A673 (cell line): ENCODE results near the gene MRGPRF. TPM values are rescaled to one million over a fixed set of nuclear protein-coding genes. Genes with fewer than 3 reads are reported as not detected.

Experiments
- BruUV-seq: library from RNA; stranded (reverse); fragments of 400-500 nt; replicated peaks from 2 replicates; lab custom pipeline; 2021; lab: Mats Ljungman, UMichigan
- CTCF ChIA-PET: fragments of 300-600 bp; sonication (Branson Sonifier 250); formaldehyde crosslinking; loops from one replicate; lab custom pipeline; 2022; ENCODE audit warnings: antibody characterized with exemption; lab: Charles Lee
- POLR2A ChIA-PET: fragments of 300-600 bp; sonication (Branson Sonifier 250); formaldehyde crosslinking; loops from one replicate; lab custom pipeline; 2022; ENCODE audit warnings: antibody characterized with exemption; ENCODE audit not compliant: low non-redundant PET; lab: Charles Lee
- DNase-seq: peaks from one replicate; pipeline ENCODE4 v3.0.0-alpha.2; 2015; ENCODE audit warnings: low spot score
- H3K27ac ChIP-seq: fragments of 200-600 bp; sonication (generic); 2 replicates; pipeline ENCODE4 v1.5.1; 2016; ENCODE audit warnings: mixed run types, low read depth, mild to moderate bottlenecking, mixed read lengths, antibody characterized with exemption, low read length; ENCODE audit not compliant: poor library complexity, severe bottlenecking
- H3K27me3 ChIP-seq: fragments of 200-600 bp; sonication (generic); replicated peaks from 2 replicates; pipeline ENCODE4 v1.6.1; 2017; ENCODE audit warnings: mixed run types, low read depth, mild to moderate bottlenecking, mixed read lengths, antibody characterized with exemption, low read length; ENCODE audit not compliant: insufficient read depth, poor library complexity
- H3K36me3 ChIP-seq: fragments of 200-600 bp; sonication (generic); 2 replicates; pipeline ENCODE4 v1.6.1; 2016; ENCODE audit warnings: mixed run types, mild to moderate bottlenecking, mixed read lengths, antibody characterized with exemption, low read length; ENCODE audit not compliant: insufficient read depth, poor library complexity, severe bottlenecking
- H3K4me1 ChIP-seq: fragments of 200-600 bp; sonication (generic); 2 replicates; pipeline ENCODE4 v1.6.1; 2017; ENCODE audit warnings: mixed run types, mild to moderate bottlenecking, mixed read lengths, antibody characterized with exemption, low read length; ENCODE audit not compliant: insufficient read depth, poor library complexity, severe bottlenecking
- H3K4me3 ChIP-seq: fragments of 200-600 bp; sonication (generic); 2 replicates; pipeline ENCODE4 v1.5.1; 2016; ENCODE audit warnings: low read depth, mixed run types, mild to moderate bottlenecking, mixed read lengths, low read length; ENCODE audit not compliant: poor library complexity, severe bottlenecking
- H3K9me3 ChIP-seq: fragments of 200-600 bp; sonication (generic); 2 replicates; pipeline ENCODE4 v1.6.1; 2016; ENCODE audit warnings: mixed run types, low read depth, mild to moderate bottlenecking, mixed read lengths, antibody characterized with exemption, low read length; ENCODE audit not compliant: poor library complexity, severe bottlenecking
- EZH2 ChIP-seq: fragments of 200-600 bp; sonication (generic); IDR thresholded peaks from 2 replicates; pipeline ENCODE4 v1.6.1; 2017; ENCODE audit warnings: borderline replicate concordance, low read depth, mild to moderate bottlenecking, mixed read lengths, antibody characterized with exemption, low read length; ENCODE audit not compliant: poor library complexity, severe bottlenecking
- intact Hi-C: fragments of 100-400 bp; cut with micrococcal nuclease; formaldehyde crosslinking; loops from one replicate; pipeline ENCODE4 v1.10.0; 2022; ENCODE audit not compliant: unreplicated experiment
- total RNA-seq: library from RNA; stranded (reverse); gene quantifications from 2 replicates; pipeline ENCODE4 v1.2.3, GENCODE V29; 2021
- TF ChIP-seq, protein P1 (sequence below): fragments of 300-800, 200-600 bp; sonication (generic); conservative IDR thresholded peaks from 2 replicates; pipeline ENCODE4 v1.5.1; 2017; ENCODE audit warnings: low read depth, mild to moderate bottlenecking, antibody characterized with exemption, low read length, moderate library complexity, mixed read lengths

The MRGPRF gene
- total RNA-seq, 1 experiment from 2014 or later, result 9.3 TPM

DNA sequence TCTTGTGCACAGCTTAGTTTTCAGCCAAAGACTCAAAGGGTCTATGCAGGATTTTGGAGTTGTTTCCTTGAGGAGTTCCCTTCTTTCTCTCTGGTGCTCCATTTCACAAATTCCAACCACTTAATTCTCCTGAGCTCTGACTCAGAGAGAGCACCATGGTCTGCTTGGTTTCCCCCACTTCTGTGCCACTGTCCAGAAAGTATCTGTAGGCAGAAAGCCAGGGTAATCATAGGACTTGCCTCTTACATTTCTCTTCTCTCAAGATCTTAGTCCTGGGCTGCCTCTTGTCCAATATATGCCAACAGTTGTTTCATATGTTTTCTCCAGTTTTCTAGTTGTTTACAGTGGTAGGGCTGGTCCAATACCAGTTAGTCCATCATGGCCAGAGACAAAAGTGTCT, 25.8 kb downstream of the MRGPRF start:
- no peaks in the 10 kb centered on the region for H3K4me1 ChIP-seq
- H3K27ac ChIP-seq, result no peak overlapping the region
- TF ChIP-seq, protein P1, sequence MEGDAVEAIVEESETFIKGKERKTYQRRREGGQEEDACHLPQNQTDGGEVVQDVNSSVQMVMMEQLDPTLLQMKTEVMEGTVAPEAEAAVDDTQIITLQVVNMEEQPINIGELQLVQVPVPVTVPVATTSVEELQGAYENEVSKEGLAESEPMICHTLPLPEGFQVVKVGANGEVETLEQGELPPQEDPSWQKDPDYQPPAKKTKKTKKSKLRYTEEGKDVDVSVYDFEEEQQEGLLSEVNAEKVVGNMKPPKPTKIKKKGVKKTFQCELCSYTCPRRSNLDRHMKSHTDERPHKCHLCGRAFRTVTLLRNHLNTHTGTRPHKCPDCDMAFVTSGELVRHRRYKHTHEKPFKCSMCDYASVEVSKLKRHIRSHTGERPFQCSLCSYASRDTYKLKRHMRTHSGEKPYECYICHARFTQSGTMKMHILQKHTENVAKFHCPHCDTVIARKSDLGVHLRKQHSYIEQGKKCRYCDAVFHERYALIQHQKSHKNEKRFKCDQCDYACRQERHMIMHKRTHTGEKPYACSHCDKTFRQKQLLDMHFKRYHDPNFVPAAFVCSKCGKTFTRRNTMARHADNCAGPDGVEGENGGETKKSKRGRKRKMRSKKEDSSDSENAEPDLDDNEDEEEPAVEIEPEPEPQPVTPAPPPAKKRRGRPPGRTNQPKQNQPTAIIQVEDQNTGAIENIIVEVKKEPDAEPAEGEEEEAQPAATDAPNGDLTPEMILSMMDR, result no peak
- no peak for TF ChIP-seq EZH2
- POLR2A ChIA-PET, result no interaction called here
- no peak for DNase-seq
- intact Hi-C loops, result no loop called here
- no TSS peak for BruUV-seq
- no peaks in the 10 kb centered on the region for H3K36me3 ChIP-seq
- H3K4me3 ChIP-seq, result no peak overlapping the region
- peaks cover 5% of the 10 kb centered on the region for H3K27me3 ChIP-seq
- CTCF ChIA-PET, result no interaction called here
- no peaks in the 10 kb centered on the region for H3K9me3 ChIP-seq

DNA sequence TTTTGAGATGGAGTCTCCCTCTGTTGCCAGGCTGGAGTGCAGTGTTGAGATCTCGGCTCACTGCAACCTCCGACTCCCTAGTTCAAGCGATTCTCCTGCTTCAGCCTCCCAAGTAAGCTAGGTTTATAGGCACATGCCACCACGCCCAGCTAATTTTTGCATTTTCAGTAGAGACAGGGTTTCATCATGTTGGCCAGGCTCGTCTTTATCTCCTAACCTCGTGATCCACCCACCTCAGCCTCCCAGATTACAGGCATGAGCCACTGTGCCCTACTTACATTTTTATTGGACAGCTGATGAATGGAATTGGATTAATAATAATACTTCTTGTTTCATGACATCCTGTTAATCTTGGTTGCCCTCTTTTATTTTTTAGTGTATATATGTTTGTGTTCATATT, 29.2 kb downstream of the MRGPRF start:
- intact Hi-C loops, result no loop called here
- Histone ChIP-seq H3K36me3 (no peaks in the 10 kb centered on the region), H3K27me3 (peaks cover 5% of the 10 kb centered on the region), H3K4me3 (no peak overlapping the region), H3K27ac (no peak overlapping the region), H3K9me3 (no peaks in the 10 kb centered on the region), H3K4me1 (no peaks in the 10 kb centered on the region)
- no TSS peak for BruUV-seq
- no peak for TF ChIP-seq EZH2
- TF ChIP-seq, protein P1, result no peak
- CTCF ChIA-PET, result no interaction called here
- no peak for DNase-seq
- POLR2A ChIA-PET, result no interaction called here

DNA sequence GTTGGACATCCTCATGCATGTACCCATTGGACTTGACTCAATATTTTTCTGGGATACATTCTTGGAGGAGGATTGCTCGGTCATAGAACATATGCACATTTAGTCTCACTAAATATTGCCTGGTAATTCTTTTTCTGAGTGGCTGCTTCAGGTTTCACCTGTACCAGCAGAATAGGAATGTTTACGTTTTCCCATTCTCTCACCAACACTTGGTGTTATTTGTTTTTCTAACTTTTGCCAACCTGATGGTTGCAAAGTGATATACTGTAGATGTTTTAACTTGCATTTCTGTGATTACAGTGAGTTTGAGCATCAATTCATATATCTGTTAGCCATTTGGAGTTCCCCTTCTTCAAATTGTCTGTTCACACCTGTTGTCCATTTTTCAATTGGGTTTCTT, 30.9 kb downstream of the MRGPRF start:
- CTCF ChIA-PET, result interaction anchor here (0.6 kb wide), 1 partner anchor 11 kb away, joined by 3 read pairs; no protein-coding TSS in a partner anchor
- H3K27me3 ChIP-seq, result peaks cover 5% of the 10 kb centered on the region
- no peak for DNase-seq
- no peaks in the 10 kb centered on the region for H3K9me3 ChIP-seq
- TF ChIP-seq EZH2, result no peak
- TF ChIP-seq, protein P1, result no peak
- H3K4me1 ChIP-seq, result no peaks in the 10 kb centered on the region
- no peaks in the 10 kb centered on the region for H3K36me3 ChIP-seq
- BruUV-seq, result no TSS peak
- POLR2A ChIA-PET, result interaction anchor here (0.6 kb wide), 1 partner anchor 67 kb away, joined by 3 read pairs; no protein-coding TSS in a partner anchor
- H3K27ac ChIP-seq, result no peak overlapping the region
- intact Hi-C loops, result no loop called here
- H3K4me3 ChIP-seq, result no peak overlapping the region
